HEK293T (cell line): ENCODE data around the gene SMTNL2.
"Not testable (repeated sequence)": the region's sequence is repeated elsewhere in the genome, so short reads cannot be mapped to it uniquely, and the experiment has no call there.

Experiments used
- CTCF ChIA-PET: fragments of 350-600 bp; formaldehyde crosslinking; extraction: SDS; loops from one replicate; lab custom pipeline; 2021; ENCODE audit warnings: antibody characterized with exemption, inconsistent platforms; lab: Yijun Ruan, JAX
- POLR2A ChIA-PET: fragments of 350-600 bp; formaldehyde crosslinking; extraction: SDS; loops from one replicate; lab custom pipeline; 2020; ENCODE audit warnings: antibody characterized with exemption, inconsistent platforms; lab: Yijun Ruan, JAX
- DNase-seq: peaks from one replicate; pipeline ENCODE4 v3.0.0; 2012; ENCODE audit warnings: mixed read lengths; ENCODE audit errors: extremely low spot score
- ARNT ChIP-seq: fragments of 450-650 bp; IDR thresholded peaks from 2 replicates; pipeline ENCODE4 v1.6.1; 2017; ENCODE audit warnings: mild to moderate bottlenecking
- BHLHE40 ChIP-seq: fragments of 450-650 bp; IDR thresholded peaks from 2 replicates; pipeline ENCODE4 v1.6.1; 2016; ENCODE audit warnings: mild to moderate bottlenecking, moderate library complexity, borderline replicate concordance
- CTBP1 ChIP-seq: fragments of 450-650 bp; IDR thresholded peaks from 2 replicates; pipeline ENCODE4 v1.6.1; 2016; ENCODE audit warnings: borderline replicate concordance
- ELF4 ChIP-seq: fragments of 450-650 bp; IDR thresholded peaks from 2 replicates; pipeline ENCODE4 v1.6.1; 2017; ENCODE audit warnings: antibody characterized with exemption
- FOXA1 ChIP-seq: fragments of 450-650 bp; IDR thresholded peaks from 2 replicates; pipeline ENCODE4 v1.6.1; 2016; ENCODE audit warnings: mild to moderate bottlenecking
- FOXK2 ChIP-seq: fragments of 450-650 bp; IDR thresholded peaks from 2 replicates; pipeline ENCODE4 v1.6.1; 2016; ENCODE audit warnings: mild to moderate bottlenecking
- FOXM1 ChIP-seq: fragments of 450-650 bp; IDR thresholded peaks from 2 replicates; pipeline ENCODE4 v1.6.1; 2017; ENCODE audit warnings: mild to moderate bottlenecking, borderline replicate concordance
- HDGF ChIP-seq: fragments of 450-650 bp; IDR thresholded peaks from 2 replicates; pipeline ENCODE4 v1.6.1; 2017; ENCODE audit warnings: antibody characterized with exemption, borderline replicate concordance
- L3MBTL2 ChIP-seq: fragments of 450-650 bp; conservative IDR thresholded peaks from 2 replicates; pipeline ENCODE4 v1.6.1; 2016; ENCODE audit warnings: mild to moderate bottlenecking
- LEF1 ChIP-seq: fragments of 450-650 bp; IDR thresholded peaks from 2 replicates; pipeline ENCODE4 v1.6.1; 2017; ENCODE audit warnings: mild to moderate bottlenecking, borderline replicate concordance
- NFRKB ChIP-seq: fragments of 450-650 bp; IDR thresholded peaks from 2 replicates; pipeline ENCODE4 v1.6.1; 2016; ENCODE audit warnings: mild to moderate bottlenecking, moderate library complexity
- SP1 ChIP-seq: fragments of 450-650 bp; IDR thresholded peaks from 2 replicates; pipeline ENCODE4 v1.6.1; 2017
- SUZ12 ChIP-seq: fragments of 450-650 bp; IDR thresholded peaks from 2 replicates; pipeline ENCODE4 v1.6.1; 2016; ENCODE audit warnings: mild to moderate bottlenecking
- TARDBP ChIP-seq: fragments of 450-650 bp; IDR thresholded peaks from 2 replicates; pipeline ENCODE4 v1.6.1; 2016
- ZNF384 ChIP-seq: fragments of 450-650 bp; IDR thresholded peaks from 2 replicates; pipeline ENCODE4 v1.6.1; 2016
- TF ChIP-seq, protein P1 (sequence below): fragments of 450-650 bp; IDR thresholded peaks from 2 replicates; pipeline ENCODE4 v1.6.1; 2016

Gene SMTNL2

DNA sequence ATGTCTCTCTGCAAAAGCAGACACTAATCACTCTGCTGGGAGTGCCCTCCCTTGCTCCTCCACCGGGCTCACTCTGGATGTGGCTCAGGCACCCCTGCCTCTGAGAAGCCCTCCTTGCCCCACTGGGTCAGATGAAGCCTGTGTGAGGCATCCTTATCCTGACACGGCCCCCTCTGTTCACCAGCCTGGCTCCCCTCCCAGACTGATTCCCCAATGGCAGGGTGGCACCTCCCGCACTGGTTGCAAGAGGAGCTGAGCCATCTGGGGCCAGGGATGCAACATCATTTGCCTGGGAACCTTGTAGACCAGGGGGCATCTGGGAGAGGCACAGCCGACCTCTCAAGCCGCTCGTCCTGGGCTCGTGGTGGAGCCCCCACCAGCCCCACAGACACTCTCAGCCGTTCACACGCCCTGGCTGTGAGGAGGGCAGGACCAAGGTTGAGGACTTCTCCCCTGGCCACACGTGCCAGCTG, 6.7 kb downstream of the SMTNL2 start:
- POLR2A ChIA-PET, result interaction anchor here (1.2 kb wide), 1 partner anchor 36 kb away, joined by 4 read pairs; the partner anchor contains the start of gene MYBBP1A
- DNase-seq, result no peak
- TF ChIP-seq SUZ12, result no peak
- CTCF ChIA-PET, result interaction anchor here (2.0 kb wide), 1 partner anchor 24 kb away, joined by 7 read pairs; no protein-coding TSS in a partner anchor

DNA sequence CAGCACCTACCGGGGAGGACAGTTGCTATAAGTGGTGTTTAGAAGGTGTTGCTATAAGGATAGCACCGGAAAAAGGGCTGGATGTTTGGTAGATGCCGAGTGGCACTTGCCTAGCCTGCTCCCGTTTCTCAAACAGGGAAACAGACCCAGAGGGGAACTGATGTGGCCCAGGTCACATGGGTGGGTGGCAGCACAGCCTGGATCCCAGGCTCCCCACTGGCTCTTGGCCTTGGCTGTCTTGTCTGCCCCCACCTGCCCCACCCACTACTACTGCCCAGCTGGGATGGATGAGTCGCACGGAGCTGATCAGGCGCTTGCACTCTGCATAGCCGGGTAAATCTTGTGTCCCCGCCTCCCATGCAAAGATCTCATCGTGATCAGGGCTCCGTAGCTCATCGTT, 7.2 kb downstream of the SMTNL2 start:
- CTCF ChIA-PET, result interaction anchor here (1.2 to 2.0 kb wide), 2 partner anchors 24 to 109 kb away, joined by 3 to 7 read pairs; no protein-coding TSS in a partner anchor
- no peak for DNase-seq
- TF ChIP-seq FOXA1 (no peak), NFRKB (no peak), TARDBP (no peak), CTBP1 (no peak)
- POLR2A ChIA-PET, result no interaction called here

DNA sequence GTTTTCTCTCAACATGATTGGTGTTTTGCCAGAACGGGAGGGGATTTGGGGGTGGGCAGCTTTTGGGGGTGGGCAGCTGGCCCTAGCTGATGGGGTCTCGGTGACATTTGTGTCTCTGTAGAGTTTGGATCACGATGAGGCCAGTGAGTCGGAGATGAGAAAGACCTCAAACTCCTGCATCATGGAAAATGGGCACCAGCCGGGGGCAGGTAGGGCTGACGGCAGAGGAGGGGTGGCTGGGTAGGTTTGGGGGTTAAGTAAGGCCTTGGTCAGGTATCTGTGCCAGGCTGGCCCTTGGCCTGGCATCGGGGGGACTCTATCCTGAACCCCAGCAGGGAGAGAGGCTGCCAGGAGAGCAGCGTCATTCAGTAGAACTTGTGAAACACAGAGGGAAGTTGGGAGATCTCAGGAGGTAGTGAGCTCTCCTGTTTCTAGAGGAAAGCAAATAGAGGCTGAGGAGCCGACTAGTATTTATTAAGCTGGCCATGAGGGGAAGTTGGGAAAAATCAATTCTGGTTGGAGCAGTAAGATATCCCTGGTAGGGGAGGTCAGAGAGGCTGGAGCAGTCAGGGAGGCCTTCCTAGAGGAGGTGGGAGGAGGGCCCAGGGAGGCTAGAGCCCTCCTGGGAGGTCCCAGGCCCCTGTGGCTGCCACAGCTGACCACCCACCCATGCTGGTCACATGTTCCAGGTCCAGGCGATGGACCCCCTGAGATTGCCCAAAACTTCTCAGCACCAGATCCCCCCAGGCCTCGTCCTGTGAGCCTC, 8.1 kb downstream of the SMTNL2 start:
- no peak for DNase-seq
- TF ChIP-seq NFRKB (no peak), FOXK2 (no peak), SUZ12 (no peak), HDGF (no peak), ELF4 (no peak), L3MBTL2 (no peak), FOXA1 (no peak), FOXM1 (no peak), SP1 (no peak), ARNT (no peak), ZNF384 (no peak), LEF1 (no peak), CTBP1 (no peak), TARDBP (no peak), BHLHE40 (no peak)
- TF ChIP-seq, protein P1, sequence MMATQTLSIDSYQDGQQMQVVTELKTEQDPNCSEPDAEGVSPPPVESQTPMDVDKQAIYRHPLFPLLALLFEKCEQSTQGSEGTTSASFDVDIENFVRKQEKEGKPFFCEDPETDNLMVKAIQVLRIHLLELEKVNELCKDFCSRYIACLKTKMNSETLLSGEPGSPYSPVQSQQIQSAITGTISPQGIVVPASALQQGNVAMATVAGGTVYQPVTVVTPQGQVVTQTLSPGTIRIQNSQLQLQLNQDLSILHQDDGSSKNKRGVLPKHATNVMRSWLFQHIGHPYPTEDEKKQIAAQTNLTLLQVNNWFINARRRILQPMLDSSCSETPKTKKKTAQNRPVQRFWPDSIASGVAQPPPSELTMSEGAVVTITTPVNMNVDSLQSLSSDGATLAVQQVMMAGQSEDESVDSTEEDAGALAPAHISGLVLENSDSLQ, result no peak
- ChIA-PET POLR2A (no interaction called here), CTCF (interaction anchor here (1.2 to 2.0 kb wide), 2 partner anchors 25 to 110 kb away, joined by 3 to 7 read pairs; no protein-coding TSS in a partner anchor)

DNA sequence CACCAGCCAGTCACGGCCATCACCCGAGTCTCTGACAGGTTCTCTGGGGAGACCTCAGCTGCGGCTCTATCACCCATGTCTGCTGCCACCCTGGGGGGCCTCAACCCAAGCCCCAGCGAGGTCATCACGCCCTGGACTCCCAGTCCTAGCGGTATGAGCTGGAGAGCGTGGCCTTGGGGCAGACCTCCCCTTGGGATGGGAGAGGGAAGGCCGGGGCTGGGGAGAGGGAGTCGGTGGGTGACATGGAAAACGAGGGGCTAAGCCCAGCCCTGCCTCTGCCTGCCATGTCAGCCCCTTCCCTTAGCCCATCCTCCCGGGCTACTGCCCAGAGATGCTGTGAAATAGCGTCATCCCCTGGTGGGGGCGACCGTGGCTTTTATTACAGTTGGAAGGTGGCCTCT, 8.7 kb downstream of the SMTNL2 start:
- no peak for TF ChIP-seq FOXK2
- TF ChIP-seq NFRKB, result no peak
- TF ChIP-seq HDGF, result no peak
- TF ChIP-seq LEF1, result no peak
- TF ChIP-seq ELF4, result no peak
- no peak for TF ChIP-seq TARDBP
- POLR2A ChIA-PET, result no interaction called here
- DNase-seq, result no peak
- CTCF ChIA-PET, result interaction anchor here (1.1 kb wide), 1 partner anchor 25 kb away, joined by 3 read pairs; no protein-coding TSS in a partner anchor

DNA sequence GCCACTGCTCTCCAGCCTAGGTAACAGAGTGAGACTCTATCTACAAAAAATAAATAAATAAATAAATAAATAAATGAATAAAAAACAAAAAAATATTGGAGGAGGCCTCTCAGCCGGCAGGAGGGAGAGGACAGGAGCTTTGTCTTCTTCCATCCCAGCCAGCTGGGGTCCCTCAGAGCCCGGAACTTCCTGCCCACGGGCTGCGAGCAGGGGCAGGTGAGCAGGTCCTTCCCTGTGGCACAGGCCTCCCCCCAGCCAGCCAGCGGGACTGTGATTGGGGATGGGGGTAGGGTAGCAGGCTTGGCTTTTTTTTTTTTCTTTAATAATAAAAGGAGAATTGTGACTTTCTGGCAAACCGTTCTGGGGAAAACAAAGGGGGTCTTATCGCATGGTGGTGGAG, 10.1 kb downstream of the SMTNL2 start:
- POLR2A ChIA-PET, result no interaction called here
- TF ChIP-seq TARDBP, result no peak
- TF ChIP-seq ARNT, result no peak
- no peak for TF ChIP-seq CTBP1
- TF ChIP-seq ELF4, result no peak
- CTCF ChIA-PET, result no interaction called here

DNA sequence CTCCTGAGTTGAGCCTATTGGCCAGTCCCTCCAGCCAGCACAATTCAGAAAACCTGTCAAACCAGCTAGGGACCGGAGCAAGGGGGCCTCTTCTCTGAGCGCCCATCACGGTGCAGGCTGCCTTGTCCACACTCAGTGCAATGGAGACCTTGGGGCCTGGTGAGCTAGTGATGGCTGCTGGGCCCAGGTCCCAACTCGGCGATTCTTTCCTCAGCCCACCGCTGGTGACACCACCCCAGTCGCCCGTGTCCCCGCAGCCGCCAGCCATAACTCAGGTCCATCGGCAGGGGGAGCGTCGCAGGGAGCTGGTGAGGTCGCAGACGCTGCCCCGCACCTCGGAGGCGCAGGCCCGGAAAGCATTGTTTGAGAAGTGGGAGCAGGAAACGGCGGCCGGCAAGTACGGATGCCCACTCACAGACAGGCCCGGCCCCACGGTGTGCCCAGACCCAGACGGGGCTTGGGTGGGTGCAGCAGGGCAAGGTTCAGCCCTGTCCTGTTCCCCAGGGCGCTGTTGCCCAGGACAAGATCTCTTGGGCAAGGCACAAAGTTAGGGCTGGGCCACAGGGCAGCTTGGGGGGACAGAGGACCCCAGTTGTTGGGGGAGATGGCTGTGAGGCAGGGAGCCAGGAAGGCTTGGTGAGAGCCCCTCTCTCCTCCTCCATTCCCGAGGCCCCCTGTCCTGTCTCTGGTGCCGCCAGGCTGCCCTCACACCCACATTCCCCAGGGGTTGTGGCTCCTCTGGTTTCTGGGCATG, 10.8 kb downstream of the SMTNL2 start:
- no peak for DNase-seq
- POLR2A ChIA-PET, result no interaction called here
- CTCF ChIA-PET, result interaction anchor here (0.5 to 1.0 kb wide), 2 partner anchors 30 to 191 kb away, joined by 3 read pairs; no protein-coding TSS in a partner anchor
- TF ChIP-seq FOXA1 (no peak), ELF4 (no peak), CTBP1 (no peak), ARNT (no peak), FOXM1 (no peak), LEF1 (no peak), FOXK2 (no peak), L3MBTL2 (no peak), HDGF (no peak), SP1 (no peak), TARDBP (no peak), BHLHE40 (no peak), NFRKB (no peak), ZNF384 (no peak)
- TF ChIP-seq, protein P1, result no peak

More for the DNA sequence above, 10.1 kb downstream of the SMTNL2 start:
- no peak for DNase-seq

DNA sequence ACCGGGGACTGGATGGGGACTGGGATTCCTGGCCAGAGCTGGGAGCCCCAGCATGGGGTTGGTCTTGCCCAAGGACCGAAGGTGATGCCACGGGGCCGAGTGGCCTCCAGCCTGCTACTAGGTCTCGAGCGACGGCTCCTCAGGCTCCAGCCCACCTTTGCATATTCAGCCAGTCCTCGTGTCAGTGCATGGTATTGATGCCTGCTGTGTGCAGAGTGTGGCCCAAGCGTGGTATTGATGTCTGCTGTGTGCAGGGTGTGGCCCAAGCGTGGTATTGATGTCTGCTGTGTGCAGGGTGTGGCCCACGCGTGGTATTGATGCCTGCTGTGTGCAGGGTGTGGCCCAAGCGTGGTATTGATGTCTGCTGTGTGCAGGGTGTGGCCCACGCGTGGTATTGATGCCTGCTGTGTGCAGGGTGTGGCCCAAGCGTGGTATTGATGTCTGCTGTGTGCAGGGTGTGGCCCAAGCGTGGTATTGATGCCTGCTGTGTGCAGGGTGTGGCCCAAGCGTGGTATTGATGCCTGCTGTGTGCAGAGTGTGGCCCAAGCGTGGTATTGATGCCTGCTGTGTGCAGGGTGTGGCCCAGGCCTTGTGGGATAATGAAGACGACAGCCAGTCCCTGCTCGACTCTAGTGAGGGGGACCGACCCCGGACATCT, 11.5 kb downstream of the SMTNL2 start:
- POLR2A ChIA-PET, DNase-seq: not testable (repeated sequence)
- CTCF ChIA-PET, result interaction anchor here (0.5 to 1.0 kb wide), 2 partner anchors 29 to 191 kb away, joined by 3 read pairs; no protein-coding TSS in a partner anchor
